Adipocyte (in vitro differentiated cells): Measurements from ENCODE around the gene INSRR.

ENCODE experiments used
- DNase-seq: peaks from one replicate; pipeline ENCODE4 v3.0.0-alpha.2; 2015; ENCODE audit warnings: low read depth
- H3K27me3 ChIP-seq: replicated peaks from 2 replicates; pipeline ENCODE4 v1.7.0; 2013; ENCODE audit warnings: mild to moderate bottlenecking, low read length, moderate library complexity; ENCODE audit not compliant: control insufficient read depth, insufficient read depth
- H3K36me3 ChIP-seq: 2 replicates; pipeline ENCODE4 v1.7.0; 2013; ENCODE audit warnings: low read length, mild to moderate bottlenecking, moderate library complexity; ENCODE audit not compliant: control insufficient read depth, insufficient read depth, severe bottlenecking
- H3K4me1 ChIP-seq: 2 replicates; pipeline ENCODE4 v1.7.0; 2013; ENCODE audit warnings: mild to moderate bottlenecking, low read length, moderate library complexity; ENCODE audit not compliant: control insufficient read depth, insufficient read depth
- H3K4me3 ChIP-seq: 2 replicates; pipeline ENCODE4 v1.7.0; 2013; ENCODE audit warnings: mild to moderate bottlenecking, low read length, moderate library complexity
- H3K9ac ChIP-seq: 2 replicates; pipeline ENCODE4 v1.7.0; 2013; ENCODE audit warnings: mild to moderate bottlenecking, low read length, moderate library complexity
- H3K9me3 ChIP-seq: 2 replicates; pipeline ENCODE4 v1.7.0; 2013; ENCODE audit warnings: mild to moderate bottlenecking, low read length, moderate library complexity; ENCODE audit not compliant: control insufficient read depth

The INSRR gene

DNA sequence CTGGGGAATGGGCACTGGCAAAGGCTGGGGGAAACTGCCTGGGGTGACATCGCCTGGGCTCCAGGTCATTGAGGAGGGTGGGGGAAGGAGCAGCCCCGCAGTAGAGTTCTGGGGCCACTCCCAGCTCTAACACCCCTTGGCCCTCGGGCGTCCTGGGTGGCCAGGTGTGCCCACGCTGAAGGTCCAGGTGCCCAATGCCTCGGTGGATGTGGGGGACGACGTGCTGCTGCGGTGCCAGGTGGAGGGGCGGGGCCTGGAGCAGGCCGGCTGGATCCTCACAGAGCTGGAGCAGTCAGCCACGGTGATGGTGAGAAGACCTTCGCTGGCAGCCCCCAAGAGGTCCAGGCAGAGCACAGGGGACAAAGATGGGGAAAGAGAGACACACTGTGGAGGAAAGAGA lies 9.4 kb upstream of the INSRR start:
- Histone ChIP-seq H3K36me3 (no peaks in the 10 kb centered on the region), H3K4me1 (peaks cover 9% of the 10 kb centered on the region), H3K9ac (no peak overlapping the region), H3K9me3 (no peaks in the 10 kb centered on the region), H3K27me3 (peaks cover 25% of the 10 kb centered on the region), H3K4me3 (no peak overlapping the region)
- DNase-seq = no peak

DNA sequence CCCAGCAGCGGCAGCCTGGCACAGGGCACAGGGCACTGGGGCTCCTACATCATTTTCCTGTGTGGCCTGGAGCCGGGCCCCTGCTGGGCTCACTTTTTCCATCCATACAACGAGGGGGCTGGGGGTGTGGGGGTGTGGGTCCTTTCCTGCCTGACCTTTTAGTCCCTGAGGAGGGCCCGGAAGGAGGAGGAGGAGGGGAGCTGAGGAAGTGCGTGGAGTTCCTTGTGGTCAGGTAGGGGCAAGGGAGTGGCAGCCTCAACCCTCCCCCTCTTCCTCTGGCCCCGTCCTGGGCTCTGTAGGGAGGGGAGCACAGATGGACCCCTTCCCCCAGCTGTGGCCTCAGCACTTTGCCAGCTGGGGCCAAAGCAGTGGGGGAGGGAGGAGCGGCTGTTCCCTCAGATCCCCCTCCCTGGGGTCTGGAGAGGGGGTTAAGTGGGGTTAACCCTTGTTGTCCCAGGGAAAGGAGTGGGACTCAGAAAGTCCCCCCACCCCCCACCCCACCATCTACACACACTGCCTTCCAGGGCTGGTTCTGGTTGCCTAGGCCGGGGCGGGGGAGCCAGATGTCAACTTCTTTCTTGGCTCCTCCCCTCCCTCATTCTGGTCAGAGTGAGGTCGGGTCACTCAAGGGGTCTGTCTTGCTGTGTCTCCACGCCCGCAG lies 7.5 kb upstream of the INSRR start:
- no peak overlapping the region for H3K9ac ChIP-seq

DNA sequence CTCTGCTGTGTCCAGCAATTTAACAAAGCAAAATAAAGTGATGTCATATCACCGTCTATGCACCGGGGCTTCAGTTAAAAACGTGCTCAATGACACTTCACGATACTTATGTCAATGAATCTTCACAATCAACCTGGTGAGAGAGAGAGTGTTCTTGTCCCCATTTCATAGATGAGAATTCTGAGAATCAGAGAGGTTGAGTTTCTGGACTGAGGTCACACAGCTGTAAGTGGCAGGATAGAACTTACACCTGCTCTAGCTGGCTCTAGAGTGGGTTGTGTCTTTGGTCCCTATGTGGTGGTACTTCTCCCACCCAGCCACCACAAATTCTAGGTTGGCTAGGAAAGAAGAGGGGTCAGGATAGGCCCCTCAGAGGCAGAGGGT lies 6.9 kb upstream of the INSRR start:
- Histone ChIP-seq H3K27me3 (peaks cover 42% of the 10 kb centered on the region), H3K4me3 (no peak overlapping the region), H3K9me3 (no peaks in the 10 kb centered on the region), H3K9ac (no peak overlapping the region), H3K4me1 (peaks cover 8% of the 10 kb centered on the region), H3K36me3 (no peaks in the 10 kb centered on the region)
- no peak for DNase-seq

More for the DNA sequence above, 7.5 kb upstream of the INSRR start:
- Histone ChIP-seq H3K36me3 (no peaks in the 10 kb centered on the region), H3K27me3 (peaks cover 37% of the 10 kb centered on the region), H3K4me1 (peaks cover 9% of the 10 kb centered on the region), H3K4me3 (no peak overlapping the region), H3K9me3 (no peaks in the 10 kb centered on the region)
- DNase-seq = no peak

DNA sequence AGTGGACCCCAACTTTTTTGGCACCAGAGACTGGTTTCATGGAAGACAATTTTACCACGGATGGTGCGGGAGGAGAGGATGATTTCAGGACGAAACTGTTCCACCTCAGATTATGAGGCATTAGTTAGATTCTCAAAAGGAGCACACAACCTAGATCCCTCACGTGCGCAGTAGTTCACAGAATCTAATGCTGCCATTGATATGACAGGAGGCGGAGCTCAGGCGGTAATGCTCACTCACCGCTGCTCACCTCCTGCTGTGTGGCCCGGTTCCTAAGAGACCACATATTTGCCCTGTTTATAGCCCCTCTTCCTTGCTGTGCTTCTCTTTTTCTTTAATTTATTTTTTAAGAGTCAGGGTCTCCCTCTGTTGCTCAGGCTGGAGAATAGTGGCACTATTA lies 6.3 kb upstream of the INSRR start:
- peaks cover 4% of the 10 kb centered on the region for H3K4me1 ChIP-seq
- H3K9me3 ChIP-seq = no peaks in the 10 kb centered on the region
- H3K36me3 ChIP-seq = no peaks in the 10 kb centered on the region
- DNase-seq = no peak
- H3K27me3 ChIP-seq = peaks cover 44% of the 10 kb centered on the region
- H3K4me3 ChIP-seq = no peak overlapping the region
- no peak overlapping the region for H3K9ac ChIP-seq

DNA sequence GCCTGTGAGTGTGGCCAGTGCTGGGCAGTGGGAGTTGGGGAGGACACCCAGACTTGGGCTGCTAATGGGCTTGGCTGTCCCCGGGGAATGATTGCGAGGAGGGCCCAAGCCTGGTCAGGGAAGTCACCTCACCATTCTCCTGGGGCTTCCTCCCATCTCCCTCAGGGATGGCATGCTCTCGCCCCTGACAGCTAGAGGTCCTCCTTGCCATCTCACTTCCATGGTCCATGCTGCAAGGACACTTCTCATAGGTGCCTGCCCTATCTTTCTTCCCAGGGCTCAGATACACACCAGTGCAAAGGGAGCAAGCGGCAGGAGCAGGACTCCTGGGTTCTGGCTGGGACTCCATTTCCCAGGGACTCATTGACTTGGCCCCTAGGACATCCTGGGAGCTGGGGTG lies 5.9 kb upstream of the INSRR start:
- no peak overlapping the region for H3K9ac ChIP-seq
- peaks cover 6% of the 10 kb centered on the region for H3K4me1 ChIP-seq
- H3K36me3 ChIP-seq = no peaks in the 10 kb centered on the region
- DNase-seq = no peak
- H3K9me3 ChIP-seq = no peaks in the 10 kb centered on the region
- H3K4me3 ChIP-seq = no peak overlapping the region
- H3K27me3 ChIP-seq = peaks cover 47% of the 10 kb centered on the region

DNA sequence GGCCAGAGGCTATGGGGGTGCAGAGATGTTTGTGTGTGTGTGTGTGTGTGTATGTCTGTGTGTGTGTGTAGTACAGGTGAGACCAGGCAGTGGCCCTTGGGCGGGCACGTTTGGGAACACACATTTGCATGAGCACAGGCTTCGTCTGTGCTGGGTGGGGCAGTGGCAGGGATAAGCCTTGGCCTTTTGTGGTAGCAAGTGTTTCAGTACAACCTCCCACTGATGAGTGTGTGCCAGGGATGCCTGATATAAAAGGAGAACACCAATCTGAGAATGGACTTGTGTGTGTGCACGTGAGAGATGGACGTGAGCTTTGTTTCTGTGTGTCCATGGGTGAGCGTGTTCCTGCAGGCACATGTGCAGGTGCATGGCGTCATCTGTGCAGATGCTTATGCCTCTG lies 4.7 kb upstream of the INSRR start:
- Histone ChIP-seq H3K9ac (no peak overlapping the region), H3K36me3 (no peaks in the 10 kb centered on the region), H3K4me1 (peaks cover 14% of the 10 kb centered on the region), H3K27me3 (peaks cover 56% of the 10 kb centered on the region), H3K4me3 (no peak overlapping the region), H3K9me3 (no peaks in the 10 kb centered on the region)
- DNase-seq = no peak

DNA sequence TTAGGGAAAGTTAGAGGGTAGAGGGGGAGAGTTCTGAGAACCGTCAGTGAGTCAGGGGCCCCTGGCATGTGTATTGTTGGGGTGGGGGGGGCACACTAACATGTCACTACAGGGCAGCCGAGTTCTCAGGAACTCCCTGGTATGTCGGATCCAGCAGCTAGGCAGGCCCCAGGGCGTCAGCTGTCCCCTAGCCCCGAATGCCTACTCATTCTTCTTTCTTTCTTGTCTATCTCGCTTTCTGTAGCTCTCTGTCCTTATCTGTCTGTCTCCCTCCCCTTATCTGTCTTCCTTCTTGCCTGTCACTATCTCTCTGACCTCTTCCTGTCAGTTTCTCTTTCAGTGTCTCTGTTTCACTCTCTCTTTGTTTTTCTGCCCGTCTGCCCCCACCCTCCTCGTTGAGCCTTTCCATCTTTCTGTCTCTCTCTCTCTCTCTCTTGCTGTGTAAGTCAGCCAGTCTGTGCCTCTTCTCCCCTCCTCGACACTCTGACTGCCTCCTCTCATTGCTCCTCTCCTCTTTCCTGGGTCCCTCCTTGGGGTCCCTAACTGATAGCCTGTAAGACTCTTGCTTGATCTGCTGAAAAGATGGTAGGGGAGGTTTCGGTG lies 4.2 kb upstream of the INSRR start:
- Histone ChIP-seq H3K4me1 (peaks cover 14% of the 10 kb centered on the region), H3K4me3 (no peak overlapping the region), H3K9me3 (no peaks in the 10 kb centered on the region), H3K9ac (no peak overlapping the region), H3K36me3 (no peaks in the 10 kb centered on the region), H3K27me3 (peaks cover 62% of the 10 kb centered on the region)
- DNase-seq = no peak

DNA sequence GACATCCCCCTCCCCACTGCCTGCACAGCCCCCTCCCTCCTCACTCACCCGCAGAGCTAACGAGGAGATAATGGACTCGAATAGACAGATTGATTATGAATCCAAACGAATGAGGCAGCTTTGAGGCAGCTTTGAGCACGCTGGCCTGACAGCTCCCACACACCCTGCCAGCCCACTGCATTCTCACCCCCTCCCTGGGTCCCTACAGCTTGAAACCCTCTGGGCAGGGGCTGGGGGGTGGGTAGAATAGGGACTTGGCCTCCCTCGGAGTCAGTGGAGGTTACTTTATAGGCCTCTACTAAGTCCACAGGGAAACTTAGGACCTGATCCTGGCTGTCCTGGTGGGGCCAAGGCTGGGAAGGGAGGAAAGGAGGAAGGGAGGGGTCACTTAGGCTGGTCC lies 3.7 kb upstream of the INSRR start:
- peaks cover 14% of the 10 kb centered on the region for H3K4me1 ChIP-seq
- no peak overlapping the region for H3K9ac ChIP-seq
- no peak overlapping the region for H3K4me3 ChIP-seq
- no peaks in the 10 kb centered on the region for H3K9me3 ChIP-seq
- H3K36me3 ChIP-seq = no peaks in the 10 kb centered on the region
- H3K27me3 ChIP-seq = peaks cover 67% of the 10 kb centered on the region
- DNase-seq = no peak

DNA sequence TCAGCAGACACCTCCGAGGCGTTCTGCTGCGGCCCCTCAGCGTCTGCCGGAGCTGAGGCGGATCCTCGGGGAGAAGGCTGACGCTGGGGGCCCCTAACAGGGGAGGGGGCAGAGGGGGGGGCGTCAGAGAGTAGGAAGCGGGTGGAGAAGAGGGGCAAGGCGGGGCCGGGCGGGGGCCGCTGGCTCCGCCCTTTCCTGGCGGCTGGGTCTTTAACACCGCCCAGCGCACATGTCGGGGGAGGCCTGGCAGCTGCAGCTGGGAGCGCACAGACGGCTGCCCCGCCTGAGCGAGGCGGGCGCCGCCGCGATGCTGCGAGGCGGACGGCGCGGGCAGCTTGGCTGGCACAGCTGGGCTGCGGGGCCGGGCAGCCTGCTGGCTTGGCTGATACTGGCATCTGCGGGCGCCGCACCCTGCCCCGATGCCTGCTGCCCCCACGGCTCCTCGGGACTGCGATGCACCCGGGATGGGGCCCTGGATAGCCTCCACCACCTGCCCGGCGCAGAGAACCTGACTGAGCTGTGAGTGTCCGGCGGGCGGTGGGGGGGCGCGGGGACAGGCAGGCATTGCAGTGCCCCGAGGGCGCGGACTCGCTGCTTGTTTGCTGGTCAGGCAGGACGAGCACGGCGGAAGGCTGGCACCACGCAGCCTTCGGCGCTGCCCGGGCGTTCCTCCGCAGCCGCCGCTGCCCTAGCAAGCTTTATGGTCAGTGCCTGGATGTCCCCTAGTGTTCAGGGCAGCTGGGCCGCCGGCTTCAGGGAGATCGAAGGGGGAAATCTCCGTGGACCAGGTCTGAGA lies 1.9 kb upstream of the INSRR start, which contains the start of gene NTRK1:
TSS of gene NTRK1 (plus strand) at position 238 of the 796 bp plus-strand sequence. CDS start at position 308, 70 bp downstream.
- DNase-seq = peak; percentile 71
- H3K9me3 ChIP-seq = no peaks in the 10 kb centered on the region
- H3K9ac ChIP-seq = no peak within 1 kb of the TSS
- no peaks in the 10 kb centered on the region for H3K36me3 ChIP-seq
- peak within 1 kb of the TSS; percentile 71 for H3K4me3 ChIP-seq
- peaks cover 69% of the 10 kb centered on the region for H3K27me3 ChIP-seq
- H3K4me1 ChIP-seq = peaks cover 14% of the 10 kb centered on the region

DNA sequence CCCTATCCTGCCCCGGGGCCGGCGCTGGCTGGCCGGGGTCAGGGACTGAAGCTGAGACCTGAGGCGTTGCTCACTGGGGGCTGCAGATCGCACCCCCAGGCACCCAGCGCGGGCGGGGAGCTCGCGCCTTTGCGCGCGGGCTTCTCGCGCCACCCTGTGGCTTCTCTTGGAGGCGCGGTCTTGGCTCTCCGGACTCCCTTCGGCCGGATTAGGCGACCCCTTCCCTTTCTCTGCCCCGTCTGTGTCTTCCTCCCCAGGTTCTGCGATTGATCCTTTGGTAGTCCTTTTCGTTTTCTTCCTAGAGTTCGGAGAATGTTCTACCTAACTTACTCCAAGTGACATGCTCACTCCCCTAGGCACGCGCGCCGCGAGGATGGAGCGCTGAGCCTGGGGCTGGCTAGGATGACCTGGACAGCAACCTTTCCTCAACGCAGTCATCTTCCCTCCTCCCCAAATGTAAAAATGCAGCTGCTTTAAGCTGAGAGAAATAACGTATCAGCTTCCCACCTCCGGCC lies 1.3 kb upstream of the INSRR start:
- peak; percentile 82 for DNase-seq
- H3K27me3 ChIP-seq = peaks cover 64% of the 10 kb centered on the region
- H3K4me3 ChIP-seq = peak overlapping the region; percentile 71
- no peaks in the 10 kb centered on the region for H3K36me3 ChIP-seq
- H3K9me3 ChIP-seq = no peaks in the 10 kb centered on the region
- H3K4me1 ChIP-seq = peaks cover 14% of the 10 kb centered on the region
- H3K9ac ChIP-seq = no peak overlapping the region

DNA sequence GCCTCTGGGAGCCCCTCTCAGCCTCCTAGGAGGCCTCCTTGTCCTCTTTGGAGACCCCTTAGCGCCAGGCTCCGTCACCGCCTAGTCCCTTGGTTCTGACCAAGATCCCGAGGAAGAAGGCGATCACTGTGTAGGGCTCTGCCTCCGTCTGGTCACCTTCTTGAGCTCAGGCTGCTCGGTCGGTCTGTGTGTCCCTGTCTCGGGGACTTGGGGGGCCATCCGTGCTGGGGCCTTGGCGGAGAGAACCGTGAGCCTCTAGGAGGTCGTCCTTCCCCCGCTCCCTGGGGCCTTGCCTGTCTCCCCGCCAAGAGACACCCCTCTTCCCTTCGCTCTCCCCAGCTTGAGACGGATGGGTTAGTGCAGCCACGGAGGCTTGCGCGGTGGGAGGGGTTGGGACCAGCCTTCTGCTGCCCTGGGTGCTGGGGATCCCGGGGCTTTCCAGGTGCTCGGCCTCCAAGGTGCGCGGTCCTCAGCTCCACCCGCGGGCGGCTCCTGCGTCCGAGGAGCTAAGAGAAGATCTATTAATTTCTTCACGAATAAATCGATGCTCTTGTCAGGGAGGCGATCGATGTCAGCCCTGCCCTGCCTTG lies 701 bp upstream of the INSRR start:
- Histone ChIP-seq H3K4me1 (peaks cover 14% of the 10 kb centered on the region), H3K4me3 (peak overlapping the region; percentile 71), H3K36me3 (no peaks in the 10 kb centered on the region), H3K27me3 (peaks cover 59% of the 10 kb centered on the region), H3K9ac (no peak overlapping the region), H3K9me3 (no peaks in the 10 kb centered on the region)
- peak; percentile 55 for DNase-seq
